ENCODE measurements around the gene NKX1-1. TPM values are rescaled to one million over a fixed set of nuclear protein-coding genes. Genes with fewer than 3 reads are reported as not detected.
A peak's percentile ranks its signal among the peaks of the same experiment; 100 is the strongest.

Gene NKX1-1
- polyA plus RNA-seq, 4 donors: not detected

- no peaks in the 10 kb centered on the region for H3K9me3 ChIP-seq (ENCODE audit: control insufficient read depth in 2 of 2, insufficient read depth in 1 of 2, low read depth in 1 of 2, low read length in 1 of 2)
- no peaks in the 10 kb centered on the region for H3K36me3 ChIP-seq (ENCODE audit: control insufficient read depth in 3 of 3, insufficient read depth in 2 of 3, low read depth in 1 of 3, low read length in 3 of 3)
- H3K4me3 ChIP-seq (ENCODE audit: low read depth in 1 of 3, low read length in 3 of 3): no peak overlapping the region
- no peaks in the 10 kb centered on the region for H3K4me1 ChIP-seq (ENCODE audit: control insufficient read depth in 3 of 3, insufficient read depth in 2 of 3, low read depth in 1 of 3, low read length in 2 of 3)
- peaks cover 40 to 82% (median 55%) of the 10 kb centered on the region in 3 donors for H3K27me3 ChIP-seq (ENCODE audit: control insufficient read depth in 3 of 3, insufficient read depth in 3 of 3, low read length in 3 of 3)
- H3K27ac ChIP-seq (ENCODE audit: low read depth in 1 of 3, low read length in 2 of 3): no peak overlapping the region
- 15 to 31% (median 24%) methylated on average over 21 to 22 of the region's 22 CpGs for WGBS, 3 donors
- FAIRE-seq: no peak
- no peak for DNase-seq
Measured at GRCh38 chr4:1408418-1408817, 2.2 kb upstream of the NKX1-1 start.

GRCh38 chr4:1407657-1408333 lies 1.6 kb upstream of the NKX1-1 start:
- no peak overlapping the region for H3K27ac ChIP-seq (ENCODE audit: low read depth in 1 of 3, low read length in 2 of 3)
- no peaks in the 10 kb centered on the region for H3K9me3 ChIP-seq (ENCODE audit: control insufficient read depth in 2 of 2, insufficient read depth in 1 of 2, low read depth in 1 of 2, low read length in 1 of 2)
- H3K36me3 ChIP-seq (ENCODE audit: control insufficient read depth in 3 of 3, insufficient read depth in 2 of 3, low read depth in 1 of 3, low read length in 3 of 3): no peaks in the 10 kb centered on the region
- 10 to 15% (median 14%) methylated on average over 42 to 53 of the region's 53 CpGs for WGBS, 3 donors
- FAIRE-seq: no peak
- peaks cover 46 to 76% (median 55%) of the 10 kb centered on the region in 3 donors for H3K27me3 ChIP-seq (ENCODE audit: control insufficient read depth in 3 of 3, insufficient read depth in 3 of 3, low read length in 3 of 3)
- no peak for DNase-seq
- no peak overlapping the region for H3K4me3 ChIP-seq (ENCODE audit: low read depth in 1 of 3, low read length in 3 of 3)
- no peaks in the 10 kb centered on the region for H3K4me1 ChIP-seq (ENCODE audit: control insufficient read depth in 3 of 3, insufficient read depth in 2 of 3, low read depth in 1 of 3, low read length in 2 of 3)

- WGBS, 3 donors: 12 to 23% (median 15%) methylated on average over 44 to 50 of the region's 50 CpGs
- FAIRE-seq (no peak), DNase-seq (no peak)
- H3K4me3 ChIP-seq (ENCODE audit: low read depth in 1 of 3, low read length in 3 of 3): no peak overlapping the region
- H3K36me3 ChIP-seq (ENCODE audit: control insufficient read depth in 3 of 3, insufficient read depth in 2 of 3, low read depth in 1 of 3, low read length in 3 of 3): no peaks in the 10 kb centered on the region
- no peak overlapping the region for H3K27ac ChIP-seq (ENCODE audit: low read depth in 1 of 3, low read length in 2 of 3)
- H3K9me3 ChIP-seq (ENCODE audit: control insufficient read depth in 2 of 2, insufficient read depth in 1 of 2, low read depth in 1 of 2, low read length in 1 of 2): no peaks in the 10 kb centered on the region
- peaks cover 46 to 77% (median 60%) of the 10 kb centered on the region in 3 donors for H3K27me3 ChIP-seq (ENCODE audit: control insufficient read depth in 3 of 3, insufficient read depth in 3 of 3, low read length in 3 of 3)
- no peaks in the 10 kb centered on the region for H3K4me1 ChIP-seq (ENCODE audit: control insufficient read depth in 3 of 3, insufficient read depth in 2 of 3, low read depth in 1 of 3, low read length in 2 of 3)
Measured at GRCh38 chr4:1406981-1407656, 877 bp upstream of the NKX1-1 start.

- 14 to 20% (median 19%) methylated on average over 45 to 90 of the region's 90 CpGs for WGBS, 3 donors
- Histone ChIP-seq H3K27ac (ENCODE audit: low read depth in 1 of 3, low read length in 2 of 3) (no peak overlapping the region), H3K36me3 (ENCODE audit: control insufficient read depth in 3 of 3, insufficient read depth in 2 of 3, low read depth in 1 of 3, low read length in 3 of 3) (no peaks in the 10 kb centered on the region), H3K27me3 (ENCODE audit: control insufficient read depth in 3 of 3, insufficient read depth in 3 of 3, low read length in 3 of 3) (peaks cover 49 to 78% (median 58%) of the 10 kb centered on the region in 3 donors), H3K4me1 (ENCODE audit: control insufficient read depth in 3 of 3, insufficient read depth in 2 of 3, low read depth in 1 of 3, low read length in 2 of 3) (no peaks in the 10 kb centered on the region), H3K9me3 (ENCODE audit: control insufficient read depth in 2 of 2, insufficient read depth in 1 of 2, low read depth in 1 of 2, low read length in 1 of 2) (no peaks in the 10 kb centered on the region), H3K4me3 (ENCODE audit: low read depth in 1 of 3, low read length in 3 of 3) (no peak overlapping the region)
- FAIRE-seq (no peak), DNase-seq (peak in 1 of 2 donors; percentile 23)
Measured at GRCh38 chr4:1405636-1406393, 427 bp downstream of the NKX1-1 start.

GRCh38 chr4:1405254-1405635 lies 997 bp downstream of the NKX1-1 start:
- Histone ChIP-seq H3K27ac (ENCODE audit: low read depth in 1 of 3, low read length in 2 of 3) (no peak overlapping the region), H3K9me3 (ENCODE audit: control insufficient read depth in 2 of 2, insufficient read depth in 1 of 2, low read depth in 1 of 2, low read length in 1 of 2) (no peaks in the 10 kb centered on the region), H3K27me3 (ENCODE audit: control insufficient read depth in 3 of 3, insufficient read depth in 3 of 3, low read length in 3 of 3) (peaks cover 53 to 78% (median 58%) of the 10 kb centered on the region in 3 donors), H3K4me1 (ENCODE audit: control insufficient read depth in 3 of 3, insufficient read depth in 2 of 3, low read depth in 1 of 3, low read length in 2 of 3) (no peaks in the 10 kb centered on the region), H3K36me3 (ENCODE audit: control insufficient read depth in 3 of 3, insufficient read depth in 2 of 3, low read depth in 1 of 3, low read length in 3 of 3) (no peaks in the 10 kb centered on the region), H3K4me3 (ENCODE audit: low read depth in 1 of 3, low read length in 3 of 3) (no peak overlapping the region)
- DNase-seq (no peak), FAIRE-seq (no peak)
- 13 to 24% (median 14%) methylated on average over 24 to 26 of the region's 26 CpGs for WGBS, 3 donors

GRCh38 chr4:1404573-1405253 lies 1.5 kb downstream of the NKX1-1 start:
- Histone ChIP-seq H3K4me3 (ENCODE audit: low read depth in 1 of 3, low read length in 3 of 3) (no peak overlapping the region), H3K27me3 (ENCODE audit: control insufficient read depth in 3 of 3, insufficient read depth in 3 of 3, low read length in 3 of 3) (peaks cover 53 to 78% (median 58%) of the 10 kb centered on the region in 3 donors), H3K27ac (ENCODE audit: low read depth in 1 of 3, low read length in 2 of 3) (no peak overlapping the region), H3K9me3 (ENCODE audit: control insufficient read depth in 2 of 2, insufficient read depth in 1 of 2, low read depth in 1 of 2, low read length in 1 of 2) (peaks cover 0 to under 1% of the 10 kb centered on the region in 2 donors), H3K4me1 (ENCODE audit: control insufficient read depth in 3 of 3, insufficient read depth in 2 of 3, low read depth in 1 of 3, low read length in 2 of 3) (no peaks in the 10 kb centered on the region), H3K36me3 (ENCODE audit: control insufficient read depth in 3 of 3, insufficient read depth in 2 of 3, low read depth in 1 of 3, low read length in 3 of 3) (no peaks in the 10 kb centered on the region)
- WGBS, 3 donors: 9 to 15% (median 15%) methylated on average over 48 to 54 of the region's 54 CpGs
- DNase-seq (no peak), FAIRE-seq (no peak)

GRCh38 chr4:1403591-1404572 lies 2.4 kb downstream of the NKX1-1 start:
- no peaks in the 10 kb centered on the region for H3K36me3 ChIP-seq (ENCODE audit: control insufficient read depth in 3 of 3, insufficient read depth in 2 of 3, low read depth in 1 of 3, low read length in 3 of 3)
- DNase-seq (no peak), FAIRE-seq (no peak)
- H3K27ac ChIP-seq (ENCODE audit: low read depth in 1 of 3, low read length in 2 of 3): no peak overlapping the region
- no peak overlapping the region for H3K4me3 ChIP-seq (ENCODE audit: low read depth in 1 of 3, low read length in 3 of 3)
- WGBS, 3 donors: 7 to 13% (median 12%) methylated on average over 71 to 107 of the region's 107 CpGs
- peaks cover 53 to 73% (median 56%) of the 10 kb centered on the region in 3 donors for H3K27me3 ChIP-seq (ENCODE audit: control insufficient read depth in 3 of 3, insufficient read depth in 3 of 3, low read length in 3 of 3)
- H3K4me1 ChIP-seq (ENCODE audit: control insufficient read depth in 3 of 3, insufficient read depth in 2 of 3, low read depth in 1 of 3, low read length in 2 of 3): no peaks in the 10 kb centered on the region
- H3K9me3 ChIP-seq (ENCODE audit: control insufficient read depth in 2 of 2, insufficient read depth in 1 of 2, low read depth in 1 of 2, low read length in 1 of 2): peaks cover 0 to 8% of the 10 kb centered on the region in 2 donors

Measured in small intestine (tissue), 7 donors.